ENCODE results near the gene OR2AJ1.

- TF ChIP-seq CTCF (IDR thresholded peaks at IDR 0.05; ENCODE audit: low read length) (no peak), EZH2 (IDR thresholded peaks at IDR 0.05; ENCODE audit: borderline replicate concordance, low read length) (no peak)
Observed at GRCh38 chr1:247905910-247906503, 18.7 kb upstream of the OR2AJ1 start.

Measured in OCI-LY1 (cell line).